Activated B cell treated with CpG ODN at 0.5 μM for 24 hours (primary cell): ENCODE results near the gene CEP83. TPM values are rescaled to one million over a fixed set of nuclear protein-coding genes. Genes with fewer than 3 reads are reported as not detected.
A peak's percentile ranks its signal among the peaks of the same experiment; 100 is the strongest.

Source experiments
- ATAC-seq: fragments of 200-7000 bp; cut with Tn5 transposase; one replicate; pipeline ENCODE4 v1.10.0; 2021; ENCODE audit warnings: low read depth, mild to moderate bottlenecking, moderate library complexity
- CTCF ChIA-PET: fragments of 350-600 bp; sonication (Branson Sonifier 250); formaldehyde crosslinking; loops from one replicate; lab custom pipeline; 2021; ENCODE audit warnings: antibody characterized with exemption; lab: Charles Lee
- POLR2A ChIA-PET: fragments of 350-600 bp; sonication (Branson Sonifier 250); formaldehyde crosslinking; loops from one replicate; lab custom pipeline; 2021; ENCODE audit warnings: antibody characterized with exemption; lab: Charles Lee
- DNase-seq: peaks from one replicate; pipeline ENCODE4 v3.0.0; 2022
- H3K27ac Mint-ChIP-seq: one replicate; pipeline ENCODE4 v1.8.0; 2020; ENCODE audit warnings: mixed read lengths
- H3K27me3 Mint-ChIP-seq: one replicate; pipeline ENCODE4 v1.8.0; 2021; ENCODE audit warnings: mixed read lengths
- H3K36me3 Mint-ChIP-seq: one replicate; pipeline ENCODE4 v1.8.0; 2021; ENCODE audit warnings: low read depth, mixed read lengths
- H3K4me1 Mint-ChIP-seq: one replicate; pipeline ENCODE4 v1.8.0; 2021; ENCODE audit warnings: mixed read lengths
- H3K4me3 Mint-ChIP-seq: one replicate; pipeline ENCODE4 v1.8.0; 2020; ENCODE audit warnings: mild to moderate bottlenecking, mixed read lengths
- H3K9me3 Mint-ChIP-seq: one replicate; pipeline ENCODE4 v1.8.0; 2020; ENCODE audit warnings: mixed read lengths
- intact Hi-C: fragments of 100-400 bp; cut with micrococcal nuclease; formaldehyde crosslinking; loops from one replicate; pipeline ENCODE4 v1.15.1; 2024
- total RNA-seq: library from RNA; stranded (reverse); gene quantifications from 2 replicates; pipeline ENCODE4 v1.2.3, GENCODE V29; 2022
- TF ChIP-seq, protein P1 (sequence below): fragments of 200-600 bp; IDR thresholded peaks from one replicate; pipeline ENCODE4 v1.8.0; 2022; ENCODE audit warnings: antibody characterized with exemption, mild to moderate bottlenecking

Gene CEP83
- total RNA-seq, 1 donor from 2014 or later = 36.9 TPM

DNA sequence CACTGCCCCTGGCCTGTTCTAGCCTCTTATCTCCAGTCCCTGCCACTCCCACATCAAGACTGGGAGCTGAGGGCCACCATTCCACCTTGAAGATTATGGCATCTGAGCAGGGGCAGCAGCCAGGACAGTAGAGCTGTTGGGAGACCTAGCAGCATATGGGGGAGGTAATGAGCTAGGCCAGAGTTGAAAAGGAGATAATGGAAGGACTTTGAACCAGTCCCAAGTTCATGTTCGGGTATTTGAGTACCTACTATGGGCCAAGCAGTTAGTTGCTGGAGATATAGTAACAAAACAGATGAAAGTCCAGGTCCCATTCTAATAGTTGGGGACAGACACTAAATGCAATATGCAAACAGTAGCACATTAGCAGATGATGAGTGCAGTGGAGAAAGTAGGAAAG lies 159.8 kb downstream of the CEP83 start:
- intact Hi-C loops = loop anchor here (10.0 kb wide), 1 partner anchor 55 kb away; no protein-coding TSS in a partner anchor
- ATAC-seq (no peak), DNase-seq (no peak)
- Mint-ChIP-seq H3K4me3 (no peak overlapping the region), H3K4me1 (peaks cover 56% of the 10 kb centered on the region), H3K27ac (no peak overlapping the region), H3K27me3 (no peaks in the 10 kb centered on the region), H3K36me3 (peaks cover 80% of the 10 kb centered on the region), H3K9me3 (peaks cover 3% of the 10 kb centered on the region)
- TF ChIP-seq, protein P1, sequence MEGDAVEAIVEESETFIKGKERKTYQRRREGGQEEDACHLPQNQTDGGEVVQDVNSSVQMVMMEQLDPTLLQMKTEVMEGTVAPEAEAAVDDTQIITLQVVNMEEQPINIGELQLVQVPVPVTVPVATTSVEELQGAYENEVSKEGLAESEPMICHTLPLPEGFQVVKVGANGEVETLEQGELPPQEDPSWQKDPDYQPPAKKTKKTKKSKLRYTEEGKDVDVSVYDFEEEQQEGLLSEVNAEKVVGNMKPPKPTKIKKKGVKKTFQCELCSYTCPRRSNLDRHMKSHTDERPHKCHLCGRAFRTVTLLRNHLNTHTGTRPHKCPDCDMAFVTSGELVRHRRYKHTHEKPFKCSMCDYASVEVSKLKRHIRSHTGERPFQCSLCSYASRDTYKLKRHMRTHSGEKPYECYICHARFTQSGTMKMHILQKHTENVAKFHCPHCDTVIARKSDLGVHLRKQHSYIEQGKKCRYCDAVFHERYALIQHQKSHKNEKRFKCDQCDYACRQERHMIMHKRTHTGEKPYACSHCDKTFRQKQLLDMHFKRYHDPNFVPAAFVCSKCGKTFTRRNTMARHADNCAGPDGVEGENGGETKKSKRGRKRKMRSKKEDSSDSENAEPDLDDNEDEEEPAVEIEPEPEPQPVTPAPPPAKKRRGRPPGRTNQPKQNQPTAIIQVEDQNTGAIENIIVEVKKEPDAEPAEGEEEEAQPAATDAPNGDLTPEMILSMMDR = no peak
- POLR2A ChIA-PET = interaction anchor here (1.5 kb wide), 1 partner anchor 151 kb away, joined by 5 read pairs; the partner anchor contains the start of gene PLXNC1
- CTCF ChIA-PET = no interaction called here

DNA sequence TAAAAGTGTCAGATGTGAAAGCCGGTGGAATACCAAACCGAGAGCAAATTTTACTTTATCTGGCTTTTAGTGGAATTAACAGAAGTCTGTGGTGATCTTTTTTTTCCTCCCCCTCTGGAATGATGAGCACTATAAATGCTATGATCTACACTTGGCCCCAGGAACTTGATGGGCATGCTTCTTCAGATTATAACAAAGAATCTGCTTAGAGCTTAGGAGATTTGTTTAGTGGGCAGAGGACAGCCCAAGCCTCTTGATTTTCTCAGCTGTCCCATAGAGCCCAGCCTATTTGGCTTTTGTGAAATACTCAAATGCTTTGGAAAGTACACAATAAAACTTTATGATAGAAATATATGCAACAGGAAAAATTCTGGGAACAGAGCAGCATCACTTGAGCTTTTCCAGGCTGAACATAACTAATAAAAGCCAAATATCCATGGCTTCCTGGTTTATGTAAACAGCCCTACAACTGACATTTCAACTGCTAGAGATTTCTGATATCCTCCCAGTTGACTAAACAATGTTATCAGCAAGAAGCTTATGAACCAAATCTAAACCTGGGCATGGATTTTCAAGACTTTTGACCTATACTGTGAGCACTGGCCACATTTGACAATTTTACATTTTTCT lies 161.7 kb downstream of the CEP83 start:
- peak overlapping the region; percentile 79 for H3K27ac Mint-ChIP-seq
- peak overlapping the region; percentile 42 for H3K4me3 Mint-ChIP-seq
- peaks cover 74% of the 10 kb centered on the region for H3K36me3 Mint-ChIP-seq
- POLR2A ChIA-PET = interaction anchor here (1.0 to 2.2 kb wide), 7 partner anchors 8 to 163 kb away, joined by 3 to 18 read pairs (median 4); partner anchors contain the start of gene PLXNC1
- H3K9me3 Mint-ChIP-seq = peaks cover 3% of the 10 kb centered on the region
- no peaks in the 10 kb centered on the region for H3K27me3 Mint-ChIP-seq
- TF ChIP-seq, protein P1 = no peak
- DNase-seq = no peak
- no peak for ATAC-seq
- H3K4me1 Mint-ChIP-seq = peaks cover 56% of the 10 kb centered on the region
- intact Hi-C loops = loop anchor here (1.0 to 10.0 kb wide), 6 partner anchors 10 to 149 kb away; no protein-coding TSS in a partner anchor
- CTCF ChIA-PET = no interaction called here

DNA sequence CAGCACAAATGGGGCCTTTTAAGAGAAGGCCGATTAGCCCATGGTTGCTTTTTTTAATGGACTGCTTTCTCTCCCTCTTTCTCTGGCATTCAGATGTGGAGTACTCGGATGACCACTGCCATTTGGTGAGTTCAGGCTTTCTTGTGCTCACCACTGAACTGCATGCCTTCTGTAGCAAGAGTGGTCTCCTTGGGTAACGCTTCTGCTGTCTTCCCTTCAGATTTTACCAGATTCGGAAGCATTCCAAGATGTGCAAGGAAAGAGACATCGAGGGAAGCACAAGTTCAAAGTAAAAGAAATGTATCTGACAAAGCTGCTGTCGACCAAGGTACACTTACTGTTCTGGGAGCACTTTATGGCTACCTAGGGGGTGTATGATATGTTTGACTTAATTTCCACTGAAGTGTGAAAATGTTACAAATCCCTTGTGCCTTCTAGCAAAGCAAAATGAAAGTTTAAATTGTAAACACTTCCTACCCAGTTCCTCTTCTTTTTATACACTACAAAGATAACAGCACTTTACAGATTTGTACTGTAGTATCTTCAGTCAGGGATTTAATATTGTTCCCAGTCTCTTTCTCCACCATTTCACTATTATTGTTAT lies 162.5 kb downstream of the CEP83 start:
- ATAC-seq (peak; percentile 93), DNase-seq (no peak)
- peak overlapping the region; percentile 57 for H3K4me3 Mint-ChIP-seq
- H3K27me3 Mint-ChIP-seq = no peaks in the 10 kb centered on the region
- H3K4me1 Mint-ChIP-seq = peaks cover 50% of the 10 kb centered on the region
- ChIA-PET POLR2A (interaction anchor here (1.0 to 2.2 kb wide), 7 partner anchors 9 to 163 kb away, joined by 3 to 18 read pairs (median 4); partner anchors contain the start of gene PLXNC1), CTCF (no interaction called here)
- intact Hi-C loops = loop anchor here (1.0 to 10.0 kb wide), 6 partner anchors 11 to 148 kb away; no protein-coding TSS in a partner anchor
- TF ChIP-seq, protein P1 = no peak
- H3K9me3 Mint-ChIP-seq = peaks cover 3% of the 10 kb centered on the region
- peak overlapping the region; percentile 79 for H3K27ac Mint-ChIP-seq
- H3K36me3 Mint-ChIP-seq = peaks cover 69% of the 10 kb centered on the region

DNA sequence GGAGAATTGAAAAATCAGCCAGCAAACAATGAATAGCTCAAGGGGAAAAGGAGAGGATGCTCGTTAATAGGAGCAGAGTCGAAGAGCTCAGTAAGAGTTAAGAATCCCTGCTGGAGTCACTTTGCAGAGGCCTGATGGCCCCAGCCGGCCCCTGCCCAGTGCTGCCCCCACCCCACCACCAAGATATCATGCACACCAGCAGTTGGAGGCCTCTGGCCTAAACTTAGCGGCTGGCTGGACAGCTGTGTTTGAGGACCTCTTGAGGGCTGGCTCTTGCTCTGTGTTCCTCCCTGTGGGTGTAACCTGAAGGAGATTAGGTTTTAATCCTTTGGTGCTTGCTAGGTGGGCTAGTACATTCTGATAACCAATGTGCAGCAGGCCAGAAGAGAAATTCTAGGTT lies 169.3 kb downstream of the CEP83 start:
- Mint-ChIP-seq H3K36me3 (peaks cover 63% of the 10 kb centered on the region), H3K9me3 (no peaks in the 10 kb centered on the region), H3K27me3 (no peaks in the 10 kb centered on the region), H3K4me3 (no peak overlapping the region), H3K4me1 (peaks cover 26% of the 10 kb centered on the region), H3K27ac (no peak overlapping the region)
- CTCF ChIA-PET = no interaction called here
- TF ChIP-seq, protein P1 = no peak
- ATAC-seq = no peak
- intact Hi-C loops = loop anchor here (10.0 kb wide), 1 partner anchor 46 kb away; no protein-coding TSS in a partner anchor
- POLR2A ChIA-PET = interaction anchor here (0.9 to 1.3 kb wide), 2 partner anchors 27 to 117 kb away, joined by 3 read pairs; no protein-coding TSS in a partner anchor
- DNase-seq = no peak
